Type B pancreatic cell (in vitro differentiated cells): ENCODE results near the gene SGPL1. TPM values are rescaled to one million over a fixed set of nuclear protein-coding genes. Genes with fewer than 3 reads are reported as not detected.

ENCODE experiments used
- DNase-seq: peaks from one replicate; pipeline ENCODE4 v3.0.0; 2021; ENCODE audit warnings: mixed read lengths; ENCODE audit not compliant: unreplicated experiment; ENCODE audit errors: extremely low spot score
- H3K27ac Mint-ChIP-seq: 2 replicates; pipeline ENCODE4 v1.8.0; 2021; ENCODE audit warnings: mild to moderate bottlenecking, mixed read lengths
- H3K27me3 Mint-ChIP-seq: 2 replicates; pipeline ENCODE4 v1.8.0; 2021; ENCODE audit warnings: mixed read lengths
- H3K36me3 Mint-ChIP-seq: 2 replicates; pipeline ENCODE4 v1.8.0; 2021; ENCODE audit warnings: mixed read lengths
- H3K4me1 Mint-ChIP-seq: one replicate; pipeline ENCODE4 v1.8.0; 2021; ENCODE audit warnings: mixed read lengths; ENCODE audit not compliant: unreplicated experiment
- H3K4me3 Mint-ChIP-seq: 2 replicates; pipeline ENCODE4 v1.8.0; 2021; ENCODE audit warnings: mild to moderate bottlenecking, mixed read lengths
- H3K9me3 Mint-ChIP-seq: 2 replicates; pipeline ENCODE4 v1.8.0; 2021; ENCODE audit warnings: mixed read lengths
- CTCF ChIP-seq: fragments of 200-600 bp; sonication (generic); conservative IDR thresholded peaks from 2 replicates; pipeline ENCODE4 v1.5.0; 2021; ENCODE audit warnings: antibody characterized with exemption, mild to moderate bottlenecking
- total RNA-seq: library from RNA; stranded (reverse); gene quantifications from 2 replicates; pipeline ENCODE4 v1.2.1, GENCODE V29; 2021; ENCODE audit warnings: low replicate concordance

SGPL1 gene
- total RNA-seq, 1 donor from 2014 or later: 70.5 TPM

GRCh38 chr10:70779511-70780369 is 36.0 kb upstream of the SGPL1 start:
- Mint-ChIP-seq H3K36me3 (no peaks in the 10 kb centered on the region), H3K27me3 (no peaks in the 10 kb centered on the region), H3K27ac (no peak overlapping the region), H3K9me3 (no peaks in the 10 kb centered on the region), H3K4me3 (no peak overlapping the region), H3K4me1 (peaks cover 11% of the 10 kb centered on the region)
- no peak for TF ChIP-seq CTCF
- no peak for DNase-seq

DNA sequence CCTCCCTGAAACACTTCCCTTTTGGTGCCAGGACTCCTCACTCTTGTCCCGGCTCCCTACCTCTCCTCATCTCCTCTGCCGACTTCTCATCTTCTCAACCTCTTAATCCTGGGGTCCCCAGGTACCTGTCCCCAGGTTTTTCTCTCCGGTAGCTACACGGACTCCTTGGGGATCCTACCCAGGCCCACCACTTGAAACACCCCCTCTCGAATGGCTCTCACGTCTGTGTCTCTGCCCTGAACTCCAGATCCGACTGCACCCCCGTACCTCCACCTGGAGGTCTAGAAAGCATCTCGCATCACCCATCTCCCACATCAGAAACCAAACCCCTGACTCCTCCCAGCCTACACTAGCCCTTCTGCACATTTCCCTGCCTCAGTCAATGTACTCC is 35.4 kb upstream of the SGPL1 start:
- Mint-ChIP-seq H3K4me3 (no peak overlapping the region), H3K36me3 (no peaks in the 10 kb centered on the region), H3K9me3 (no peaks in the 10 kb centered on the region), H3K27me3 (no peaks in the 10 kb centered on the region), H3K27ac (no peak overlapping the region), H3K4me1 (peaks cover 11% of the 10 kb centered on the region)
- TF ChIP-seq CTCF: no peak
- DNase-seq: no peak

- peaks cover 11% of the 10 kb centered on the region for H3K4me1 Mint-ChIP-seq
- H3K9me3 Mint-ChIP-seq: no peaks in the 10 kb centered on the region
- no peak for DNase-seq
- H3K27me3 Mint-ChIP-seq: no peaks in the 10 kb centered on the region
- no peak for TF ChIP-seq CTCF
- H3K4me3 Mint-ChIP-seq: no peak overlapping the region
- H3K36me3 Mint-ChIP-seq: no peaks in the 10 kb centered on the region
- H3K27ac Mint-ChIP-seq: no peak overlapping the region
These were observed 35.0 kb upstream of the SGPL1 start for GRCh38 chr10:70780772-70781171.

DNA sequence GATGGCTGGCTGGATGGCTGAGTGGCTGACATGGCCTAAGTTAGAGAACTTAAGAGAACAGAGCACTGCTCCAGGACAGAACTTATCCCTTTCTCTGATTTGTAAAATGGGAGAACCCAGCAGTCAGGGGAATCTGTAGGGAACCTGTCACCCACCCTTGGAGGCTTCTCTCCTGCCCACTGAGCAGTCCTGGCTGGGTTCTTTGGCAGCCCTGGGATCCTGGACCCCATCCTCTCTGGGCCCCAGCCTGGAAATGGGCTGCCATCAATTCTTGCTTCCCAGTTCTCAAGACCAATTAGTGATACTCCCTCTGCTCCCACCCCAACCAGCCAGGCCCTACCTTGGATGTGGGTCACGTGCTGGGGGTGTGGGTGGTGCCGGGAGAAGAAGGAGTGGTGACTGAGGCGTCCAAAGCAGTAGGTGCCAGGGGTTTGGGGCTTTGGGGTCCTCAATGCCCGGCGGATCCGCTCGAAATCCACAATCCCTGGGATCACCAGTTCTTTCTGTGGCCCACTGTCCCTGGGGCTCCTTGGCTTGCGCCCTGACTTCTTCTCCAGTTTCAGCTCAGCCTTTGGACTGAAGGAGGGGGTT is 34.2 kb upstream of the SGPL1 start:
- no peaks in the 10 kb centered on the region for H3K36me3 Mint-ChIP-seq
- peaks cover 11% of the 10 kb centered on the region for H3K4me1 Mint-ChIP-seq
- no peak for TF ChIP-seq CTCF
- H3K27ac Mint-ChIP-seq: no peak overlapping the region
- H3K9me3 Mint-ChIP-seq: no peaks in the 10 kb centered on the region
- no peak overlapping the region for H3K4me3 Mint-ChIP-seq
- H3K27me3 Mint-ChIP-seq: no peaks in the 10 kb centered on the region
- no peak for DNase-seq

DNA sequence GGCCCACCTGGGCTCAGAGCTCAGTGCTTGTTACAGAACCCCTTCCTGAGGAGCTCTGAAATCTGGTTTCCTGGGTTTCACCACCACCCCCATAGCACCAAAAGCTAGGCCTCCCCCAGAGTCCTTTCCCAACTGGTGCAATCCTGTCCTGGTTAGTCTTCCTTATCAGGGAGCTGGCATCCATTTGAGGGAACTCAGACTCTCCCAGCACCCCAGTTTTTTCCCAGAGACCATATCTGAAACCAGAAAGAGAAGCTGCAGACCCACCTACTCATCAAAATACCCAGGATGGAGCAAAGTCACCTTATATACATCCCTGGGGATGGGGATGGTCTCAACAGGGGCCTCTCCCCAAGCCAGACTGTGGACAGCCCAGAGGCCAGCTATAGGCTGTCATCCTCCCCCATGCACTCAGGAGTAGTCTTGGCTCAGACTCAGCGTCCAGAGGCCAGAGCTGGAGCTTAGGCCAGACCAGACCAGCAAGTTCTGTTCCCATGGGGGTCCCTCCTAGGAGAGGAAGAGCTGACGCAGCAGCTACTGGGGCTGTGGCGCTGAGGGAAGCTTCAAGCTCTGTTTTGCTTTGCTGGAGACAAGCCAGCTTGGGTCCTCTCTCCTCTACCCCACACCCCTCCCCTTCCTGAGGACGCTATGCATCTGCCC is 33.5 kb upstream of the SGPL1 start:
- no peak overlapping the region for H3K27ac Mint-ChIP-seq
- no peaks in the 10 kb centered on the region for H3K9me3 Mint-ChIP-seq
- TF ChIP-seq CTCF: no peak
- no peaks in the 10 kb centered on the region for H3K36me3 Mint-ChIP-seq
- no peaks in the 10 kb centered on the region for H3K27me3 Mint-ChIP-seq
- H3K4me1 Mint-ChIP-seq: peaks cover 11% of the 10 kb centered on the region
- DNase-seq: no peak
- H3K4me3 Mint-ChIP-seq: no peak overlapping the region
